ENCODE data around the gene HM13.
"Not testable (repeated sequence)": the region's sequence is repeated elsewhere in the genome, so short reads cannot be mapped to it uniquely, and the experiment has no call there.

The HM13 gene

GRCh38 chr20:31568041-31568731 lies 53.9 kb downstream of the HM13 start:
- DNase-seq, result no peak

GRCh38 chr20:31568773-31569162 lies 54.5 kb downstream of the HM13 start:
- no peak for DNase-seq

- DNase-seq, result no peak
These were observed 55.1 kb downstream of the HM13 start for GRCh38 chr20:31569163-31570020.

GRCh38 chr20:31570021-31570463 lies 55.8 kb downstream of the HM13 start:
- DNase-seq, result no peak

GRCh38 chr20:31570735-31571617 lies 56.7 kb downstream of the HM13 start:
- DNase-seq, result no peak

GRCh38 chr20:31572042-31572700 lies 57.9 kb downstream of the HM13 start:
- DNase-seq, result no peak

- DNase-seq, result peak; percentile 98
These were observed 58.7 kb downstream of the HM13 start for GRCh38 chr20:31572701-31573554.

GRCh38 chr20:31573555-31574321 lies 59.5 kb downstream of the HM13 start:
- peak; percentile 82 for DNase-seq

GRCh38 chr20:31574986-31575385 lies 60.7 kb downstream of the HM13 start:
- DNase-seq, result not testable (repeated sequence)

GRCh38 chr20:31576751-31577150 lies 62.5 kb downstream of the HM13 start:
- no peak for DNase-seq

GRCh38 chr20:31577194-31577593 lies 63.0 kb downstream of the HM13 start:
- no peak for DNase-seq

GRCh38 chr20:31578448-31579138 lies 64.4 kb downstream of the HM13 start:
- no peak for DNase-seq

- DNase-seq, result no peak
These were observed 65.0 kb downstream of the HM13 start for GRCh38 chr20:31579245-31579644.

- DNase-seq, result not testable (repeated sequence)
These were observed 65.9 kb downstream of the HM13 start for GRCh38 chr20:31579941-31580651.

GRCh38 chr20:31580706-31581105 lies 66.5 kb downstream of the HM13 start:
- no peak for DNase-seq

GRCh38 chr20:31581391-31581790 lies 67.1 kb downstream of the HM13 start:
- no peak for DNase-seq

GRCh38 chr20:31587545-31588389 lies 73.5 kb downstream of the HM13 start:
- peak; percentile 17 for DNase-seq

GRCh38 chr20:31590717-31591225 lies 76.5 kb downstream of the HM13 start:
- DNase-seq, result no peak
